Bronchial smooth muscle cell (primary cell): ENCODE measurements around the gene PCGF6. TPM values are rescaled to one million over a fixed set of nuclear protein-coding genes. Genes with fewer than 3 reads are reported as not detected.

Source experiments
- total RNA-seq: library from RNA; depleted of rRNA; stranded (reverse); fragments of >200 nt; gene quantifications from 2 replicates; pipeline ENCODE4 v1.2.1, GENCODE V29; 2014

PCGF6 gene
- 9.3 and 9.9 TPM in 2 replicates for total RNA-seq

GRCh38 chr10:103350517-103351260 lies at the start of gene PCGF6:
PCGF6 (minus strand) TSS chr10:103351140; CDS start chr10:103351066, 74 bp downstream.

GRCh38 chr10:103396067-103396788 lies 45.3 kb upstream of the PCGF6 start, which contains the start of the genes ATP5MK and PDCD11:
ATP5MK (minus strand) TSS chr10:103396475; CDS start chr10:103392457, 4,018 bp downstream.
PDCD11 (plus strand) TSS chr10:103396626; CDS start chr10:103398427, 1,801 bp downstream.

GRCh38 chr10:103367782-103368518 lies 17.0 kb upstream of the PCGF6 start, which contains the start of gene TAF5:
TAF5 (plus strand) TSS chr10:103367976; CDS start chr10:103367990, 14 bp downstream.

GRCh38 chr10:103276896-103277712 lies 73.8 kb downstream of the PCGF6 start, which contains the start of gene INA:
INA (plus strand) TSS chr10:103277138; CDS start chr10:103277212, 74 bp downstream.

Other genes starting within 250 kb of the PCGF6 start
- gene NT5C2, start 157.9 kb downstream of the PCGF6 start, total RNA-seq = 41.6 and 69.0 TPM in 2 replicates
- gene RPEL1, start 105.3 kb downstream of the PCGF6 start, total RNA-seq = under 0.01 TPM in 1 of 2 replicates, not detected in the other
- under 0.01 and 0.47 TPM in 2 replicates for gene INA, start 74.0 kb downstream of the PCGF6 start, total RNA-seq
- 2.4 and 2.6 TPM in 2 replicates for gene TAF5, start 16.8 kb upstream of the PCGF6 start, total RNA-seq
- gene ATP5MK, start 45.3 kb upstream of the PCGF6 start, total RNA-seq = 162 and 214 TPM in 2 replicates
- gene PDCD11, start 45.5 kb upstream of the PCGF6 start, total RNA-seq = 21.6 and 24.1 TPM in 2 replicates
- 21.8 and 31.4 TPM in 2 replicates for gene CALHM2, start 101.2 kb upstream of the PCGF6 start, total RNA-seq
- gene CALHM1, start 107.8 kb upstream of the PCGF6 start, total RNA-seq = not detected in 2 replicates
- not detected in 2 replicates for gene CALHM3, start 128.1 kb upstream of the PCGF6 start, total RNA-seq
- 0.16 and 0.17 TPM in 2 replicates for gene NEURL1, start 142.6 kb upstream of the PCGF6 start, total RNA-seq